Stimulated activated CD8-positive, alpha-beta memory T cell treated with anti-CD3 and anti-CD28 coated beads, Interleukin-15, amount 100 ng/mL, for 1 hour (primary cell): ENCODE measurements around the gene TNS3.

ENCODE experiments used
- DNase-seq: peaks from one replicate; pipeline ENCODE4 v3.0.0-alpha.2; 2020; ENCODE audit warnings: low read depth

TNS3 gene

GRCh38 chr7:47540387-47541350 is 41.2 kb downstream of the TNS3 start:
- no peak for DNase-seq

GRCh38 chr7:47540053-47540386 is 41.9 kb downstream of the TNS3 start:
- DNase-seq = no peak

GRCh38 chr7:47539398-47540052 is 42.4 kb downstream of the TNS3 start:
- DNase-seq = no peak

GRCh38 chr7:47538846-47539311 is 43.0 kb downstream of the TNS3 start:
- DNase-seq = no peak

GRCh38 chr7:47537716-47538675 is 43.9 kb downstream of the TNS3 start:
- no peak for DNase-seq

- DNase-seq = no peak
Measured at GRCh38 chr7:47536661-47537611, 45.0 kb downstream of the TNS3 start.

GRCh38 chr7:47535704-47536628 is 45.9 kb downstream of the TNS3 start:
- no peak for DNase-seq

- no peak for DNase-seq
Measured at GRCh38 chr7:47535035-47535703, 46.7 kb downstream of the TNS3 start.

GRCh38 chr7:47534322-47535034 is 47.4 kb downstream of the TNS3 start:
- DNase-seq = no peak

- no peak for DNase-seq
Measured at GRCh38 chr7:47531584-47532492, 50.1 kb downstream of the TNS3 start.

- DNase-seq = no peak
Measured at GRCh38 chr7:47529826-47530555, 51.9 kb downstream of the TNS3 start.

- DNase-seq = no peak
Measured at GRCh38 chr7:47529405-47529804, 52.5 kb downstream of the TNS3 start.

- DNase-seq = no peak
Measured at GRCh38 chr7:47528471-47528870, 53.4 kb downstream of the TNS3 start.

GRCh38 chr7:47526466-47526865 is 55.4 kb downstream of the TNS3 start:
- no peak for DNase-seq

- no peak for DNase-seq
Measured at GRCh38 chr7:47525066-47525623, 56.8 kb downstream of the TNS3 start.

GRCh38 chr7:47523401-47523800 is 58.5 kb downstream of the TNS3 start:
- DNase-seq = no peak
